ENCODE measurements around the gene SFI1. TPM values are rescaled to one million over a fixed set of nuclear protein-coding genes. Genes with fewer than 3 reads are reported as not detected.

Gene SFI1
- total and polyA plus RNA-seq, 2 of the 8 experiments (the other 6 are each of a cell fraction or from before 2014, with no cell fraction given): 10.4 to 30.1 TPM

DNA sequence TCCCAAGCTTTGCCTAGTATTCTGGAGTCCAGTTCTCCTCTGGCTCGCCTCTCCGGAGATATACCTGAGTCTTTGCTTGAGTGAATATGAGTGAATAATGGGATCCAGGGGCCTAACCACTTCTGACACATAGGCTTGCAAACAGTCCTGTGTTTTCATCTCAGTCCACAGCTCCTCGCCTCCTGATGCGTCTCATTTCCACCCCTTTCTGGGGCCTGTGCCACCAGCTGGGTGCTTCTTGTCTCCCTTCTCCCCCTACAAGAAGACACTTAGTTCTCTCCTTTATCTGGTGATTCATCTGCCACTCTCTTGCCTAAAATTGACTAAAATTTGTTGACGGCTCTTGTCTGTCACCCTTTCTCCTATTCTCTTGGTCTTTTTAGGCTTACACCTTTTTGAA lies 44.6 kb downstream of the SFI1 start:
- Histone ChIP-seq H2BK12ac (ENCODE audit: low read depth, low read length) (no peak overlapping the region), H3K4ac (replicated peaks; ENCODE audit: insufficient read length, low read depth, low read length) (no peak overlapping the region), H3K9ac (replicated peaks in 1 of 4; ENCODE audit: extremely low read depth in 1 of 4, low read depth in 3 of 4, low read length in 3 of 4) (no peak overlapping the region), H3K4me1 (replicated peaks in 1 of 4; ENCODE audit: control insufficient read depth in 3 of 4, insufficient read depth in 4 of 4, low read length in 3 of 4) (no peaks in the 10 kb centered on the region), H4K8ac (ENCODE audit: extremely low read depth, insufficient read depth, low read length) (no peak overlapping the region), H2AFZ (ENCODE audit: low read length) (no peak overlapping the region), H4K5ac (ENCODE audit: insufficient read length, low read depth, low read length) (no peak overlapping the region), H3K36me3 (ENCODE audit: control insufficient read depth in 2 of 4, insufficient read depth in 4 of 4, low read length in 3 of 4) (no peaks in the 10 kb centered on the region), H3K23me2 (ENCODE audit: low read depth, low read length) (no peaks in the 10 kb centered on the region), H3K4me3 (ENCODE audit: extremely low read depth in 1 of 4, insufficient read depth in 2 of 4, low read depth in 3 of 4, low read length in 4 of 4) (no peak overlapping the region), H3K14ac (ENCODE audit: insufficient read length) (no peak overlapping the region), H3K27me3 (replicated peaks in 1 of 4; ENCODE audit: control insufficient read depth in 3 of 4, extremely low read depth in 1 of 4, insufficient read depth in 3 of 4, low read length in 3 of 4) (no peaks in the 10 kb centered on the region), H3K79me1 (ENCODE audit: low read depth, low read length) (no peaks in the 10 kb centered on the region), H4K91ac (replicated peaks; ENCODE audit: insufficient read length, low read length) (no peak overlapping the region), H2BK20ac (ENCODE audit: low read length) (no peak overlapping the region), H3K18ac (ENCODE audit: extremely low read depth, low read length) (no peak overlapping the region), H2BK15ac (ENCODE audit: low read length) (no peak overlapping the region), H3K56ac (replicated peaks; ENCODE audit: insufficient read length, low read depth, low read length) (no peak overlapping the region), H2BK5ac (ENCODE audit: low read depth, low read length) (no peak overlapping the region), H3K4me2 (ENCODE audit: insufficient read depth in 1 of 2, low read depth in 2 of 2, low read length in 2 of 2) (no peak overlapping the region), H3K23ac (ENCODE audit: insufficient read length) (no peak overlapping the region), H2BK120ac (replicated peaks; ENCODE audit: low read depth, low read length) (no peak overlapping the region), H3K9me3 (ENCODE audit: insufficient read depth in 2 of 2, low read depth in 1 of 2, low read length in 1 of 2) (no peaks in the 10 kb centered on the region), H3K79me2 (ENCODE audit: control insufficient read depth in 1 of 2, insufficient read depth in 2 of 2, low read length in 2 of 2) (no peaks in the 10 kb centered on the region), H4K20me1 (replicated peaks in 1 of 2; ENCODE audit: control insufficient read depth in 1 of 2, insufficient read depth in 2 of 2, low read length in 2 of 2) (no peaks in the 10 kb centered on the region), H3K27ac (ENCODE audit: low read depth, low read length) (no peak overlapping the region), H2AK5ac (ENCODE audit: low read depth, low read length) (no peak overlapping the region)
- FAIRE-seq: no peak
- WGBS, 2 experiments (ENCODE audit: extremely low coverage in 1 of 2, insufficient coverage in 1 of 2, insufficient read length in 1 of 2, insufficient replicate concordance in 2 of 2, low coverage in 1 of 2, low lambda C conversion rate in 2 of 2, missing lambda C conversion rate in 1 of 2): 97% methylated on average over 5 of the region's 5 CpGs; no CpG with 5 or more reads in 1 of the 2 experiments
- POLR2A ChIA-PET (ENCODE audit: partially characterized antibody): interaction anchor here (1.3 kb wide), 1 partner anchor 13 kb away, joined by 4 read pairs; no protein-coding TSS in a partner anchor
- CTCF ChIA-PET (ENCODE audit: partially characterized antibody): interaction anchor here (1.0 kb wide), 1 partner anchor 166 kb away, joined by 3 read pairs; no protein-coding TSS in a partner anchor
- DNase-seq (ENCODE audit: low read depth in 1 of 2, low spot score in 2 of 2): no peak
- TF ChIP-seq FOSL1 (IDR thresholded peaks at IDR 0.05; ENCODE audit: insufficient read depth, low read depth, low read length): no peak
